Measurements from ENCODE around the gene CDV3. TPM values are rescaled to one million over a fixed set of nuclear protein-coding genes. Genes with fewer than 3 reads are reported as not detected.

The CDV3 gene
- total and polyA plus RNA-seq, 9 of the 15 experiments (the other 6 are each of a cell fraction or from before 2014, with no cell fraction given): 72.3 to 273 (median 116) TPM

GRCh38 chr3:133607816-133608215, 34.3 kb downstream of the CDV3 start:
- in situ Hi-C loops (cut with MboI): no loop called here
- Histone ChIP-seq H3K9me3 (replicated peaks; ENCODE audit: control insufficient read depth, insufficient read depth, low read depth, low read length) (no peaks in the 10 kb centered on the region), H3K4me2 (ENCODE audit: insufficient read depth, low read length) (no peak overlapping the region), H3K27me3 (ENCODE audit: control insufficient read depth in 2 of 2, insufficient read depth in 2 of 2, low read length in 2 of 2) (no peaks in the 10 kb centered on the region), H3K4me1 (replicated peaks in 1 of 2; ENCODE audit: control insufficient read depth in 2 of 2, insufficient read depth in 2 of 2, low read length in 2 of 2) (no peaks in the 10 kb centered on the region), H2AFZ (ENCODE audit: low read depth, low read length) (no peak overlapping the region), H3K9ac (ENCODE audit: insufficient read depth in 1 of 2, low read depth in 2 of 2, low read length in 2 of 2) (no peak overlapping the region), H3K79me2 (ENCODE audit: control insufficient read depth, insufficient read depth, low read length) (no peaks in the 10 kb centered on the region), H3K27ac (ENCODE audit: extremely low read depth, low read depth, low read length) (no peak overlapping the region), H3K36me3 (ENCODE audit: control insufficient read depth, insufficient read depth, low read length) (peaks cover 63% of the 10 kb centered on the region; the same call in 2 of the 3 replicates), H3K4me3 (no peak overlapping the region), H3K9me1 (ENCODE audit: control insufficient read depth, insufficient read depth, low read length) (no peaks in the 10 kb centered on the region), H4K20me1 (replicated peaks; ENCODE audit: control insufficient read depth, insufficient read depth, low read length) (no peaks in the 10 kb centered on the region)
- ATAC-seq (no peak), FAIRE-seq (no peak), DNase-seq (ENCODE audit: extremely low read depth in 1 of 4, low spot score in 3 of 4) (no peak)
- intact Hi-C loops (cut with micrococcal nuclease): no loop called here
- WGBS (ENCODE audit: insufficient coverage, low coverage, missing lambda C conversion rate): 100% methylated on average over 1 of the region's 1 CpG
- ChIA-PET POLR2A (interaction anchor here (0.6 kb wide), 1 partner anchor 43 kb away, joined by 3 read pairs; no protein-coding TSS in a partner anchor), CTCF (ENCODE audit: low intra/inter-chr PET ratio) (no interaction called here)
- BruUV-seq (replicated peaks): no TSS peak
- TF ChIP-seq ATF1 (CRISPR knock-in tag; IDR thresholded peaks at IDR 0.05): no peak
- no peak for TF ChIP-seq ATF1 (tag; IDR thresholded peaks at IDR 0.05)
- TF ChIP-seq L3MBTL2 (IDR thresholded peaks at IDR 0.05): no peak
- no peak for TF ChIP-seq MBD1 (CRISPR knock-in tag; IDR thresholded peaks at IDR 0.05)
- TF ChIP-seq ZBTB26 (CRISPR knock-in tag; IDR thresholded peaks at IDR 0.05): no peak
- TF ChIP-seq ZNF778 (CRISPR knock-in tag; IDR thresholded peaks at IDR 0.05): no peak
- TF ChIP-seq TAF15 (IDR thresholded peaks at IDR 0.05; ENCODE audit: low read depth, low read length): no peak
- no peak for TF ChIP-seq CTCF (IDR thresholded peaks at IDR 0.05 in 2 of 3, conservative IDR thresholded peaks at IDR 0.05 in 1 of 3; ENCODE audit: insufficient read depth in 2 of 3, low read depth in 1 of 3, low read length in 3 of 3)
- no peak for TF ChIP-seq ZEB2 (IDR thresholded peaks at IDR 0.05)
- TF ChIP-seq ATF4 (CRISPR knock-in tag; IDR thresholded peaks at IDR 0.05): no peak
- no peak for TF ChIP-seq ZNF589 (CRISPR knock-in tag; IDR thresholded peaks at IDR 0.05; ENCODE audit: low read depth)
- no peak for TF ChIP-seq SMARCE1 (IDR thresholded peaks at IDR 0.05)
- TF ChIP-seq HMGN3 (IDR thresholded peaks at IDR 0.05; ENCODE audit: borderline replicate concordance, extremely low read depth, insufficient read length, low read depth, low read length): no peak
- TF ChIP-seq SRSF7 (optimal IDR thresholded peaks at IDR 0.05; ENCODE audit: low read depth, low read length): no peak
- TF ChIP-seq SMAD4 (CRISPR knock-in tag; conservative IDR thresholded peaks at IDR 0.05): no peak
- TF ChIP-seq CGGBP1 (CRISPR knock-in tag; IDR thresholded peaks at IDR 0.05): no peak
- no peak for TF ChIP-seq MYBL2 (IDR thresholded peaks at IDR 0.05; ENCODE audit: low read depth)
- TF ChIP-seq MYBL2 (CRISPR knock-in tag; IDR thresholded peaks at IDR 0.05; ENCODE audit: borderline replicate concordance): no peak
- TF ChIP-seq SMAD3 (CRISPR knock-in tag; conservative IDR thresholded peaks at IDR 0.05): no peak
